GM12878 (cell line): ENCODE data around the gene TESMIN. TPM values are rescaled to one million over a fixed set of nuclear protein-coding genes. Genes with fewer than 3 reads are reported as not detected.

Source experiments
- ATF3 ChIP-seq: IDR thresholded peaks from 2 replicates; pipeline ENCODE4 v1.6.1; 2011; ENCODE audit warnings: low read depth, mild to moderate bottlenecking, low read length, moderate library complexity, borderline replicate concordance; ENCODE audit errors: extremely low read depth
- BRCA1 ChIP-seq: IDR thresholded peaks from 2 replicates; pipeline ENCODE4 v1.6.1; 2011; ENCODE audit warnings: low read depth, low read length, improper control_type of control experiment
- DPF2 ChIP-seq: fragments of 450-650 bp; IDR thresholded peaks from 2 replicates; pipeline ENCODE4 v1.6.1; 2017; ENCODE audit warnings: mild to moderate bottlenecking
- ETV6 ChIP-seq, 2 experiments: fragments of 450-650 bp in 1 of 2; IDR thresholded peaks in 1 of 2; conservative IDR thresholded peaks in 1 of 2; 2 replicates each; pipeline ENCODE4 v1.6.1; 2014; ENCODE audit warnings: antibody characterized with exemption in 1 of 2, borderline replicate concordance in 1 of 2, low read depth in 1 of 2, mild to moderate bottlenecking in 1 of 2, moderate library complexity in 1 of 2
- KAT2A ChIP-seq: conservative IDR thresholded peaks from 2 replicates; pipeline ENCODE4 v1.6.1; 2011; ENCODE audit warnings: low read depth, low read length; ENCODE audit not compliant: control insufficient read depth
- KLF5 ChIP-seq: fragments of 450-650 bp; IDR thresholded peaks from 2 replicates; pipeline ENCODE4 v1.6.1; 2014; ENCODE audit warnings: mild to moderate bottlenecking; ENCODE audit not compliant: partially characterized antibody
- MYC ChIP-seq: IDR thresholded peaks from 2 replicates; pipeline ENCODE4 v1.6.1; 2011; ENCODE audit warnings: mild to moderate bottlenecking, low read length, moderate library complexity, inconsistent platforms; ENCODE audit not compliant: insufficient read depth, insufficient replicate concordance, insufficient read length, severe bottlenecking
- RAD21 ChIP-seq: IDR thresholded peaks from 2 replicates; pipeline ENCODE4 v1.6.1; 2011; ENCODE audit warnings: mild to moderate bottlenecking, low read depth, low read length, moderate library complexity; ENCODE audit not compliant: insufficient read depth
- RUNX3 ChIP-seq: IDR thresholded peaks from 2 replicates; pipeline ENCODE4 v1.6.1; 2012; ENCODE audit warnings: low read length, inconsistent platforms
- SIX5 ChIP-seq: IDR thresholded peaks from 2 replicates; pipeline ENCODE4 v1.6.1; 2011; ENCODE audit warnings: mild to moderate bottlenecking, low read depth, low read length, moderate library complexity; ENCODE audit not compliant: severe bottlenecking
- SMC3 ChIP-seq: IDR thresholded peaks from 2 replicates; pipeline ENCODE4 v1.6.1; 2011; ENCODE audit warnings: low read length, improper control_type of control experiment, borderline replicate concordance
- ZBTB33 ChIP-seq: fragments of 450-650 bp; IDR thresholded peaks from 2 replicates; pipeline ENCODE4 v1.6.1; 2017; ENCODE audit warnings: mild to moderate bottlenecking
- ZNF217 ChIP-seq: fragments of 450-650 bp; IDR thresholded peaks from 2 replicates; pipeline ENCODE4 v1.6.1; 2017; ENCODE audit warnings: antibody characterized with exemption, mild to moderate bottlenecking
- polyA plus RNA-seq, 11 experiments: library from polyadenylated mRNA; depleted of rRNA in 4 of 11; unstranded in 6 of 11; stranded (reverse) in 5 of 11; fragments of >200 nt; fragmentation: Nextera tagmentation in 4 of 11; fragmentation: Illumina TruSeq in 1 of 11; extraction: Ambion mirVana in 4 of 11; extraction: Trizol in 1 of 11; gene quantifications; 1 replicate in 1 of 11; 2 replicates in 10 of 11; pipeline versions ENCODE4 v1.2.1 to v1.2.3, GENCODE V29; 2011 to 2016; ENCODE audit warnings: inconsistent platforms in 2 of 11, missing spikeins in 2 of 11, low read depth in 1 of 11
- total RNA-seq, 4 experiments: library from RNA; depleted of rRNA in 3 of 4; stranded (reverse); fragments of >200 nt in 3 of 4; fragmentation: Illumina TruSeq in 1 of 4; extraction: Trizol in 1 of 4; gene quantifications; 2 replicates each; pipeline versions ENCODE4 v1.2.1 to v1.2.3, GENCODE V29; 2013 to 2021

Gene TESMIN
- total and polyA plus RNA-seq, 10 of the 15 experiments (the other 5 are each of a cell fraction or from before 2014, with no cell fraction given): 0.31 to 3.4 (median 1.2) TPM; not detected in 1

- TF ChIP-seq ATF3 (no peak), BRCA1 (no peak), RUNX3 (no peak), MYC (no peak), KLF5 (no peak), KAT2A (no peak), ZNF217 (no peak), ZBTB33 (no peak), SMC3 (no peak), ETV6 (conservative IDR thresholded peaks at IDR 0.05 in 1 of 2, IDR thresholded peaks at IDR 0.05 in 1 of 2; ENCODE audit: borderline replicate concordance in 1 of 2, low read depth in 1 of 2) (no peak), DPF2 (no peak), SIX5 (no peak), RAD21 (no peak)
These were observed 37.1 kb downstream of the TESMIN start (continued) for GRCh38 chr11:68714060-68714856.
